HG02938 (cell line): ENCODE results near the gene PET117.
"Not testable (repeated sequence)": the region's sequence is repeated elsewhere in the genome, so short reads cannot be mapped to it uniquely, and the experiment has no call there.

Experiments used
- ATAC-seq: cut with Tn5 transposase; IDR thresholded peaks from one replicate; pipeline ENCODE4 v1.9.1; 2021; ENCODE audit warnings: mild to moderate bottlenecking, moderate library complexity; ENCODE audit not compliant: unreplicated experiment

PET117 gene

GRCh38 chr20:18137412-18138265, at the start of gene PET117, which contains the start of gene KAT14:
TSS of gene PET117 (plus strand) at chr20:18137863. CDS start at chr20:18137956, 93 bp downstream.
TSS of gene KAT14 (plus strand) at chr20:18137863. CDS start at chr20:18142661, 4,798 bp downstream.
- ATAC-seq: peak; percentile 80

GRCh38 chr20:18088298-18088697, 49.4 kb upstream of the PET117 start:
- ATAC-seq: not testable (repeated sequence)

- not testable (repeated sequence) for ATAC-seq
These were observed 48.8 kb upstream of the PET117 start for GRCh38 chr20:18088841-18089240.

- ATAC-seq: no peak
These were observed 47.6 kb upstream of the PET117 start for GRCh38 chr20:18090044-18090443.

- no peak for ATAC-seq
These were observed 47.2 kb upstream of the PET117 start for GRCh38 chr20:18090477-18090876.

- no peak for ATAC-seq
These were observed 46.0 kb upstream of the PET117 start for GRCh38 chr20:18091623-18092022.

- ATAC-seq: no peak
These were observed 44.8 kb upstream of the PET117 start for GRCh38 chr20:18092890-18093289.

GRCh38 chr20:18093388-18093787, 44.3 kb upstream of the PET117 start:
- ATAC-seq: no peak

- no peak for ATAC-seq
These were observed 43.5 kb upstream of the PET117 start for GRCh38 chr20:18094191-18094590.

GRCh38 chr20:18100569-18100968, 37.1 kb upstream of the PET117 start:
- not testable (repeated sequence) for ATAC-seq

GRCh38 chr20:18101125-18101810, 36.4 kb upstream of the PET117 start:
- no peak for ATAC-seq

- no peak for ATAC-seq
These were observed 34.2 kb upstream of the PET117 start for GRCh38 chr20:18103497-18103896.

- no peak for ATAC-seq
These were observed 29.3 kb upstream of the PET117 start for GRCh38 chr20:18108326-18108725.

- not testable (repeated sequence) for ATAC-seq
These were observed 9.1 kb upstream of the PET117 start for GRCh38 chr20:18128574-18128973.

- no peak for ATAC-seq
These were observed 5.0 kb upstream of the PET117 start for GRCh38 chr20:18132663-18133062.

GRCh38 chr20:18133962-18134361, 3.7 kb upstream of the PET117 start:
- no peak for ATAC-seq

GRCh38 chr20:18138266-18138582, 561 bp downstream of the PET117 start:
- no peak for ATAC-seq

- no peak for ATAC-seq
These were observed 1.2 kb downstream of the PET117 start for GRCh38 chr20:18138639-18139583.

GRCh38 chr20:18139832-18140231, 2.2 kb downstream of the PET117 start:
- ATAC-seq: no peak

GRCh38 chr20:18144541-18145099, 7.0 kb downstream of the PET117 start:
- ATAC-seq: no peak

- no peak for ATAC-seq
These were observed 16.7 kb downstream of the PET117 start for GRCh38 chr20:18154342-18154741.
